DND-41 (cell line): ENCODE measurements around the gene GRK6.

ENCODE experiments used
- ATAC-seq: fragments of 200-7000 bp; cut with Tn5 transposase; 3 replicates; pipeline ENCODE4 v1.9.1; 2021; ENCODE audit warnings: low read depth; ENCODE audit not compliant: insufficient read depth
- DNase-seq: peaks from one replicate; pipeline ENCODE4 v3.0.0-alpha.2; 2020
- H2AFZ ChIP-seq: 2 replicates; pipeline ENCODE4 v1.6.0; 2012; ENCODE audit warnings: low read depth, low read length
- H3K27ac ChIP-seq: 2 replicates; pipeline ENCODE4 v1.5.1; 2012; ENCODE audit warnings: low read length, inconsistent platforms
- H3K27me3 ChIP-seq: fragments of 200-600 bp; sonication (generic); 2 replicates; pipeline ENCODE4 v1.6.0; 2012; ENCODE audit warnings: low read length, mild to moderate bottlenecking, inconsistent platforms; ENCODE audit not compliant: insufficient read depth, poor library complexity
- H3K36me3 ChIP-seq: 2 replicates; pipeline ENCODE4 v1.5.1; 2012; ENCODE audit warnings: low read length, inconsistent platforms; ENCODE audit not compliant: insufficient read depth
- H3K4me1 ChIP-seq: 2 replicates; pipeline ENCODE4 v1.5.1; 2012; ENCODE audit warnings: mild to moderate bottlenecking, low read length; ENCODE audit not compliant: insufficient read depth
- H3K4me2 ChIP-seq: 2 replicates; pipeline ENCODE4 v1.6.0; 2012; ENCODE audit warnings: mild to moderate bottlenecking, moderate library complexity, low read length, inconsistent platforms; ENCODE audit not compliant: insufficient read depth
- H3K4me3 ChIP-seq, 2 experiments: fragments of 200-600 bp in 1 of 2; shearing (Covaris generic) in 1 of 2; 2 replicates each; pipeline ENCODE4 v1.5.1; 2012 to 2016; ENCODE audit warnings: inconsistent platforms in 2 of 2, low read length in 2 of 2, mild to moderate bottlenecking in 2 of 2, low read depth in 1 of 2, moderate library complexity in 1 of 2
- H3K79me2 ChIP-seq: 2 replicates; pipeline ENCODE4 v1.6.0; 2012; ENCODE audit warnings: low read length, inconsistent platforms; ENCODE audit not compliant: insufficient read depth
- H3K9ac ChIP-seq: 2 replicates; pipeline ENCODE4 v1.6.0; 2012; ENCODE audit warnings: low read depth, mild to moderate bottlenecking, inconsistent platforms, low read length, moderate library complexity
- H3K9me3 ChIP-seq: 2 replicates; pipeline ENCODE4 v1.5.1; 2012; ENCODE audit warnings: low read length, moderate library complexity, mild to moderate bottlenecking, inconsistent platforms; ENCODE audit not compliant: insufficient read depth, severe bottlenecking
- H4K20me1 ChIP-seq: 2 replicates; pipeline ENCODE4 v1.6.0; 2012; ENCODE audit warnings: low read length; ENCODE audit not compliant: insufficient read depth
- CTCF ChIP-seq: IDR thresholded peaks from 2 replicates; pipeline ENCODE4 v1.5.1; 2012; ENCODE audit warnings: borderline replicate concordance, low read length, moderate library complexity, mild to moderate bottlenecking; ENCODE audit not compliant: poor library complexity, severe bottlenecking; ENCODE audit errors: extremely low read depth
- EZH2 ChIP-seq: IDR thresholded peaks from 3 replicates; pipeline ENCODE4 v1.6.1; 2012; ENCODE audit warnings: borderline replicate concordance, low read depth, mild to moderate bottlenecking, moderate library complexity, low read length, inconsistent platforms; ENCODE audit not compliant: severe bottlenecking

GRK6 gene

GRCh38 chr5:177404641-177405179 is 21.8 kb upstream of the GRK6 start:
- Histone ChIP-seq H3K4me3 (peak overlapping the region in 1 of 2 experiments; percentile 47; a peak in 2 of 4 replicates), H3K27me3 (peaks cover 54% of the 10 kb centered on the region), H3K36me3 (no peaks in the 10 kb centered on the region), H3K4me1 (peaks cover 19% of the 10 kb centered on the region), H3K9me3 (no peaks in the 10 kb centered on the region), H3K27ac (no peak overlapping the region), H3K9ac (peak overlapping the region; percentile 42; the same call in 1 of the 2 replicates), H2AFZ (no peak overlapping the region), H4K20me1 (peaks cover 32% of the 10 kb centered on the region), H3K79me2 (no peaks in the 10 kb centered on the region), H3K4me2 (peak overlapping the region; percentile 81)
- no peak for TF ChIP-seq EZH2
- no peak for TF ChIP-seq CTCF
- ATAC-seq: no peak
- no peak for DNase-seq

GRCh38 chr5:177405312-177405711 is 21.2 kb upstream of the GRK6 start:
- Histone ChIP-seq H3K27me3 (peaks cover 54% of the 10 kb centered on the region), H3K4me2 (no peak overlapping the region), H2AFZ (no peak overlapping the region), H3K9me3 (no peaks in the 10 kb centered on the region), H3K9ac (no peak overlapping the region), H4K20me1 (peaks cover 32% of the 10 kb centered on the region), H3K79me2 (no peaks in the 10 kb centered on the region), H3K4me3 (no peak overlapping the region), H3K4me1 (peaks cover 19% of the 10 kb centered on the region), H3K27ac (no peak overlapping the region), H3K36me3 (no peaks in the 10 kb centered on the region)
- TF ChIP-seq CTCF (no peak), EZH2 (no peak)
- DNase-seq (no peak), ATAC-seq (no peak)

- TF ChIP-seq CTCF (no peak), EZH2 (no peak)
- H3K36me3 ChIP-seq: no peaks in the 10 kb centered on the region
- DNase-seq: no peak
- no peak overlapping the region for H3K9ac ChIP-seq
- peaks cover 54% of the 10 kb centered on the region for H3K27me3 ChIP-seq
- H4K20me1 ChIP-seq: peaks cover 32% of the 10 kb centered on the region
- no peaks in the 10 kb centered on the region for H3K79me2 ChIP-seq
- no peak overlapping the region for H3K27ac ChIP-seq
- H3K4me1 ChIP-seq: peaks cover 19% of the 10 kb centered on the region
- H3K4me2 ChIP-seq: no peak overlapping the region
- ATAC-seq: no peak
- no peak overlapping the region for H3K4me3 ChIP-seq
- no peak overlapping the region for H2AFZ ChIP-seq
- H3K9me3 ChIP-seq: no peaks in the 10 kb centered on the region
Measured at GRCh38 chr5:177405805-177406204, 20.7 kb upstream of the GRK6 start.
